ENCODE measurements around the gene TNNT3. TPM values are rescaled to one million over a fixed set of nuclear protein-coding genes. Genes with fewer than 3 reads are reported as not detected.

TNNT3 gene
- total RNA-seq, 1 experiment from 2014 or later = not detected

DNA sequence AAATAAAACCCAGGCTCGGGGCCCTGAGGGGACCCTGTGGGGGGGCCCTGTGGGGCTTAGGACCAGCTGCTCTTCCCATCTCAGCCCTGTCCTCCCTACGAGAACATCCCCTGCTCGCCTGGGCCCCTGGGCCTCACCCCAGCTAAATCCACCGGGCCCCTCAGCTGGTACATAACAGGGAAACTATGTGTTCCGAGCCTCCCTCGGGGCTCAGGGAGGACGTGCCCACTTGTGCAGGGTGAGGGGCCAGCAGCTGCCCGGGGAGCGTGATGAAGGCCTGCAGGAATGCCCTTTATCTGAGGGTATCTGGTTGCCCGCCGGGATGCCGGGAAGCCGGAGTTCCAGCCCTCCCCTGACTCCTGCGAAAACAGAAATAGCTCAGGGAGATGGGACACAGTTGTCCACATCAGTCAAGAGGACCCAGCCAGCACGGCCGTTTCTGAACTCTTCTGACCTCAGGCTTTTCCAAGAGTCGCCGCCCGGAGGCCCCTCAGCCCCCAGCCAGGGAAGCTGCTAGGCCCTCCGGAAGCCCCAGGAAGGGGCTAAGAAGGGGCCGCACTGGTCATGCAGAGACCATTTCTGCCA is 48.2 kb downstream of the TNNT3 start:
- Histone ChIP-seq H3K27ac (no peak overlapping the region), H3K27me3 (ENCODE audit: insufficient read depth, low read depth) (no peaks in the 10 kb centered on the region), H4K20me1 (ENCODE audit: insufficient read depth) (no peaks in the 10 kb centered on the region), H3K4me3 (no peak overlapping the region), H3K36me3 (ENCODE audit: low read depth) (no peaks in the 10 kb centered on the region), H3K9me3 (ENCODE audit: insufficient read depth, low read depth) (no peaks in the 10 kb centered on the region), H3F3A (ENCODE audit: insufficient read depth, low read depth) (no peaks in the 10 kb centered on the region), H3K79me2 (ENCODE audit: low read depth) (no peaks in the 10 kb centered on the region), H3K9me2 (ENCODE audit: insufficient read depth) (no peaks in the 10 kb centered on the region), H2AFZ (no peak overlapping the region), H3K4me1 (replicated peaks; ENCODE audit: insufficient read depth) (no peaks in the 10 kb centered on the region), H3K4me2 (no peak overlapping the region)
- ChIA-PET CTCF (interaction anchor here (0.6 kb wide), 2 partner anchors 179 to 203 kb away, joined by 3 to 14 read pairs; no protein-coding TSS in a partner anchor), POLR2A (ENCODE audit: unreplicated experiment) (no interaction called here)
- TF ChIP-seq, protein P1, sequence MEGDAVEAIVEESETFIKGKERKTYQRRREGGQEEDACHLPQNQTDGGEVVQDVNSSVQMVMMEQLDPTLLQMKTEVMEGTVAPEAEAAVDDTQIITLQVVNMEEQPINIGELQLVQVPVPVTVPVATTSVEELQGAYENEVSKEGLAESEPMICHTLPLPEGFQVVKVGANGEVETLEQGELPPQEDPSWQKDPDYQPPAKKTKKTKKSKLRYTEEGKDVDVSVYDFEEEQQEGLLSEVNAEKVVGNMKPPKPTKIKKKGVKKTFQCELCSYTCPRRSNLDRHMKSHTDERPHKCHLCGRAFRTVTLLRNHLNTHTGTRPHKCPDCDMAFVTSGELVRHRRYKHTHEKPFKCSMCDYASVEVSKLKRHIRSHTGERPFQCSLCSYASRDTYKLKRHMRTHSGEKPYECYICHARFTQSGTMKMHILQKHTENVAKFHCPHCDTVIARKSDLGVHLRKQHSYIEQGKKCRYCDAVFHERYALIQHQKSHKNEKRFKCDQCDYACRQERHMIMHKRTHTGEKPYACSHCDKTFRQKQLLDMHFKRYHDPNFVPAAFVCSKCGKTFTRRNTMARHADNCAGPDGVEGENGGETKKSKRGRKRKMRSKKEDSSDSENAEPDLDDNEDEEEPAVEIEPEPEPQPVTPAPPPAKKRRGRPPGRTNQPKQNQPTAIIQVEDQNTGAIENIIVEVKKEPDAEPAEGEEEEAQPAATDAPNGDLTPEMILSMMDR (conservative IDR thresholded peaks at IDR 0.05) = no peak
- TF ChIP-seq EZH2 (IDR thresholded peaks at IDR 0.05; ENCODE audit: low read depth) = no peak
- DNase-seq = no peak
- BruUV-seq (replicated peaks) = no TSS peak
- intact Hi-C loops (cut with micrococcal nuclease; ENCODE audit: unreplicated experiment) = no loop called here

DNA sequence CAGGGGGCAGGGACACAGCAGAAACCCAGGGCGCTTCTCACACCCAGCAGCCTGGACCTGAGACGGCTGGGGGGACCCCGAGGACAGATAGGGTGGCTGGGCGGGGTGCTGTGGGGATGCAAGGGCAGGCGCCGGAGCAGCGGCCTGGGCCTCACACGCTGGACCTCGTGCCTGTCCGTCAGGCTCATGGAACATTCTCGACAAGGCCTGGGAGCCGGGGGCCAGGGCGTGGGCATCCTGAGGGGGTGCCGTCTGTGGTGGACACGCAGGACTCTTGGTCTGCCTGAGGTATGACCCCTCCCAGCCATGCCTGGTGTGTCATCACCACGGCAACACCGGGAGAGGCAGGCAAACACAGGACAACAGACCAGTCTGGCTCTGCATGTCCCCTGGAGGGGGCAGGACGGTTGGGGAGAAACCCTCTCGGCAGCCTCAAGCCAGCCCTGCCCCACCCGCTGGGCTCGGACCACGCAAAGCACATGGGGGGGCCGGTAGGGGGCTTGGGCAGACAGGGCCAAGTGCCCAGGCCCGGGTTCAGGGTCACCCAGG is 49.0 kb downstream of the TNNT3 start:
- ChIA-PET CTCF (no interaction called here), POLR2A (ENCODE audit: unreplicated experiment) (no interaction called here)
- H3K4me3 ChIP-seq = no peak overlapping the region
- H2AFZ ChIP-seq = no peak overlapping the region
- no peaks in the 10 kb centered on the region for H3F3A ChIP-seq (ENCODE audit: insufficient read depth, low read depth)
- no peak overlapping the region for H3K27ac ChIP-seq
- TF ChIP-seq EZH2 (IDR thresholded peaks at IDR 0.05; ENCODE audit: low read depth) = no peak
- TF ChIP-seq, protein P1 (conservative IDR thresholded peaks at IDR 0.05) = no peak
- intact Hi-C loops (cut with micrococcal nuclease; ENCODE audit: unreplicated experiment) = no loop called here
- BruUV-seq (replicated peaks) = no TSS peak
- H4K20me1 ChIP-seq (ENCODE audit: insufficient read depth) = no peaks in the 10 kb centered on the region
- H3K9me3 ChIP-seq (ENCODE audit: insufficient read depth, low read depth) = no peaks in the 10 kb centered on the region
- H3K9me2 ChIP-seq (ENCODE audit: insufficient read depth) = no peaks in the 10 kb centered on the region
- no peaks in the 10 kb centered on the region for H3K79me2 ChIP-seq (ENCODE audit: low read depth)
- no peaks in the 10 kb centered on the region for H3K36me3 ChIP-seq (ENCODE audit: low read depth)
- peak in 1 of 2 experiments; percentile 19 for DNase-seq
- H3K27me3 ChIP-seq (ENCODE audit: insufficient read depth, low read depth) = no peaks in the 10 kb centered on the region
- H3K4me2 ChIP-seq = no peak overlapping the region
- no peaks in the 10 kb centered on the region for H3K4me1 ChIP-seq (replicated peaks; ENCODE audit: insufficient read depth)

DNA sequence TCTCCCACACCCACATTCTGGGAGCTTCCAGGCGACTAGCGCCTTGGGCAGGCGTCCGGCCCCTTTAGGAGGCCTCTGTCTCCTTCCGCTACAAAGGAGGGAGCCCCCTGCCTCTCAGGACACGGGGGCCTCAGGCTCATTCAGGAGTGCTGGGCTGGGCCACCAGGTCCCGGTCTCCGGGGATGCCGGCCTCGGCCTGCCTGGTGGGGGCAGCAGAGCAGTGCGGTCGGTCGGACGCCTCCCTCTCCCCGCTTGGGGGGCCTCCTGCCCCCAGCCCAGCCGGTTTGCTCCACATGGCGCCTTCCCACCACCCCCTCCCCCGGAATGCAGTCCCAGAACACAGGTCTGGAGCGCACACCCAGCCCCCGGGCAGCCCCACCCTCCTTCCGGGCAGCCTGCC is 49.5 kb downstream of the TNNT3 start:
- H3K36me3 ChIP-seq (ENCODE audit: low read depth) = no peaks in the 10 kb centered on the region
- no peaks in the 10 kb centered on the region for H4K20me1 ChIP-seq (ENCODE audit: insufficient read depth)
- no peaks in the 10 kb centered on the region for H3K4me1 ChIP-seq (replicated peaks; ENCODE audit: insufficient read depth)
- H3K4me3 ChIP-seq = no peak overlapping the region
- H3K27ac ChIP-seq = no peak overlapping the region
- no peaks in the 10 kb centered on the region for H3K27me3 ChIP-seq (ENCODE audit: insufficient read depth, low read depth)
- CTCF ChIA-PET = interaction anchor here (0.7 kb wide), 1 partner anchor 67 kb away, joined by 4 read pairs; no protein-coding TSS in a partner anchor
- DNase-seq = no peak
- no peak for TF ChIP-seq EZH2 (IDR thresholded peaks at IDR 0.05; ENCODE audit: low read depth)
- no peaks in the 10 kb centered on the region for H3K79me2 ChIP-seq (ENCODE audit: low read depth)
- H3K4me2 ChIP-seq = no peak overlapping the region
- no peaks in the 10 kb centered on the region for H3F3A ChIP-seq (ENCODE audit: insufficient read depth, low read depth)
- intact Hi-C loops (cut with micrococcal nuclease; ENCODE audit: unreplicated experiment) = no loop called here
- H3K9me3 ChIP-seq (ENCODE audit: insufficient read depth, low read depth) = no peaks in the 10 kb centered on the region
- no peaks in the 10 kb centered on the region for H3K9me2 ChIP-seq (ENCODE audit: insufficient read depth)
- POLR2A ChIA-PET (ENCODE audit: unreplicated experiment) = interaction anchor here (0.5 kb wide), 1 partner anchor 18 kb away, joined by 4 read pairs; no protein-coding TSS in a partner anchor
- BruUV-seq (replicated peaks) = no TSS peak
- no peak overlapping the region for H2AFZ ChIP-seq
